BE2C (cell line): ENCODE data around the gene CYFIP1.

Source experiments
- DNase-seq: peaks from one replicate; pipeline ENCODE4 v3.0.0-alpha.2; 2020
- H3K27me3 ChIP-seq: fragments of 250-450 bp; sonication (Bioruptor Pico); 2 replicates; pipeline ENCODE4 v1.5.1; 2020; ENCODE audit warnings: mild to moderate bottlenecking
- H3K36me3 ChIP-seq: fragments of 250-450 bp; sonication (Bioruptor Pico); 2 replicates; pipeline ENCODE4 v1.5.1; 2020; ENCODE audit warnings: mild to moderate bottlenecking
- H3K4me1 ChIP-seq: fragments of 250-450 bp; sonication (Bioruptor Pico); 2 replicates; pipeline ENCODE4 v1.5.1; 2020
- H3K4me3 ChIP-seq: 2 replicates; pipeline ENCODE4 v1.5.1; 2011; ENCODE audit warnings: low read depth, low read length
- H3K9me3 ChIP-seq: fragments of 250-450 bp; sonication (Bioruptor Pico); 2 replicates; pipeline ENCODE4 v1.5.1; 2020
- CTCF ChIP-seq: IDR thresholded peaks from 2 replicates; pipeline ENCODE4 v1.5.1; 2012; ENCODE audit warnings: mild to moderate bottlenecking, low read depth, low read length

CYFIP1 gene

DNA sequence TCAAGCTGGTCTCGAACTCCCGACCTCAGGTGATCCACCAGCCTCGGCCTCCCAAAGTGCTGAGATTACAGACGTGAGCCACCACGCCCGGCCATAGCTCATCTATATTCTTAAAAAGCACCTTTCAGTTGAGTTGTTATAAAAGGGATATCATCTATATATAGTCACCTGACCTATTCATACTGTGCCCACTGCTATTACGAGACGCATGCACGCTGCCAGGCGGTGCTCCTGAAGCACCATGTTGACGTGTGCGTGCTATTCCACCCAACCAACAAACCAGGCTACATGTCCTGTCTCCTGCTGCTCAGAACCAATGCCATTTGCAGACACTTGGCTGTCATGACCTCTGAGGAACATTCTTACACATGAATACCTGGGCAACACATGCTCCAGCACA is 17.6 kb downstream of the CYFIP1 start:
- H3K4me3 ChIP-seq = no peak overlapping the region
- H3K36me3 ChIP-seq = no peaks in the 10 kb centered on the region
- no peak for DNase-seq
- H3K9me3 ChIP-seq = no peaks in the 10 kb centered on the region
- no peak for TF ChIP-seq CTCF
- peaks cover 3% of the 10 kb centered on the region for H3K4me1 ChIP-seq
- H3K27me3 ChIP-seq = no peaks in the 10 kb centered on the region

- H3K4me3 ChIP-seq = no peak overlapping the region
Observed at GRCh38 chr15:22961762-22962161, 18.4 kb downstream of the CYFIP1 start.

GRCh38 chr15:22960556-22960955 is 19.6 kb downstream of the CYFIP1 start:
- H3K27me3 ChIP-seq = no peaks in the 10 kb centered on the region
- no peaks in the 10 kb centered on the region for H3K9me3 ChIP-seq
- peaks cover 3% of the 10 kb centered on the region for H3K4me1 ChIP-seq
- no peaks in the 10 kb centered on the region for H3K36me3 ChIP-seq
- H3K4me3 ChIP-seq = no peak overlapping the region
- no peak for TF ChIP-seq CTCF
- DNase-seq = no peak

More at GRCh38 chr15:22961762-22962161, 18.4 kb downstream of the CYFIP1 start:
- H3K4me1 ChIP-seq = peaks cover 3% of the 10 kb centered on the region
- no peak for DNase-seq
- no peak for TF ChIP-seq CTCF
- H3K9me3 ChIP-seq = no peaks in the 10 kb centered on the region
- no peaks in the 10 kb centered on the region for H3K27me3 ChIP-seq
- H3K36me3 ChIP-seq = no peaks in the 10 kb centered on the region

- H3K4me3 ChIP-seq = no peak overlapping the region
- no peak for TF ChIP-seq CTCF
- no peaks in the 10 kb centered on the region for H3K36me3 ChIP-seq
- H3K27me3 ChIP-seq = no peaks in the 10 kb centered on the region
- peaks cover 3% of the 10 kb centered on the region for H3K4me1 ChIP-seq
- H3K9me3 ChIP-seq = no peaks in the 10 kb centered on the region
- no peak for DNase-seq
Observed at GRCh38 chr15:22960126-22960525, 20.0 kb downstream of the CYFIP1 start.

DNA sequence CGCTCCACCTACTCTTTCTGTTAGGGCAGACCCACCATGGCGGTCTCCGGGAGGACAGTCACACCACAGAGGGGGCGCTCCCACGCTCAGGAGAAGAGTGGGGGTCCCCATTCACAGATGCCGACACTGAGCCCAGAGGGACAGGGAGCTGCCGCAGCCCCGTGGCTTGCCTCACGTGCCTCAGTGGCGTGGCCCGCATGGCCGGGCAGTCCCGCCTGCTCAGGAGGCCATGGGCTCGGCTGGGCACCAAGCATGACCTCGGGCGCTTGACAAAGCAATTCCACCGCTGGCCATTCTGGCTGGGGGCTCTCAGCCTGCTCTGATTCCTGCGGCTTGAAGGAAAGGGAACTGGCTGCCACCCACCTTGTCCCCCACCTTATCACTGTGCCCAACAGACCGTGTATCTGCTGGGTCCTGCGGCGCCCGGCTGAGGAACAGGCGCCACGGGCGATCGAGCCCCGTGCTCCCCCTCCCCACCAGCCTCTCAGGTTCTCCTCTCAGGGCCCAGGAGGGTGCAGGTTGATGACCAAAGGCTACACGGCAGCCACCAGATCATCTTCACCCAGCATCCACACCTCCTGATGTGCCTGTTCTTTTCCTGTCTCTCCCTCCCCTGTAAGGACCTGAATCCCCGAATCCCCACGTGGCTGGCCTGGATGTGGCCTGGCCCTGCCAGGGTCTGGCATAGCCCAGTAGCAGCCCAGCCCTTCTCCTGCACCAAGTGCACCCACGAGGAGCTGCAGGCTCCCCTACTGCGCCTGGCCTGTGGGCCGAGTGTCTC is 20.7 kb downstream of the CYFIP1 start:
- no peaks in the 10 kb centered on the region for H3K27me3 ChIP-seq
- TF ChIP-seq CTCF = no peak
- no peak for DNase-seq
- H3K36me3 ChIP-seq = no peaks in the 10 kb centered on the region
- peaks cover 3% of the 10 kb centered on the region for H3K4me1 ChIP-seq
- H3K4me3 ChIP-seq = no peak overlapping the region
- no peaks in the 10 kb centered on the region for H3K9me3 ChIP-seq

- H3K9me3 ChIP-seq = no peaks in the 10 kb centered on the region
- no peaks in the 10 kb centered on the region; the same call in 1 of the 2 replicates for H3K4me1 ChIP-seq
- no peak for TF ChIP-seq CTCF
Observed at GRCh38 chr15:22958487-22959280, 21.5 kb downstream of the CYFIP1 start.

More at GRCh38 chr15:22958487-22959280, 21.5 kb downstream of the CYFIP1 start:
- H3K36me3 ChIP-seq = no peaks in the 10 kb centered on the region
- no peak for DNase-seq
- no peak overlapping the region for H3K4me3 ChIP-seq
- H3K27me3 ChIP-seq = no peaks in the 10 kb centered on the region
